Measurements from ENCODE around the gene FZD1. TPM values are rescaled to one million over a fixed set of nuclear protein-coding genes. Genes with fewer than 3 reads are reported as not detected.

Gene FZD1
- total and polyA plus RNA-seq, 2 of the 13 experiments (the other 11 are each of a cell fraction or from before 2014, with no cell fraction given) = 0.22 to 0.80 TPM

GRCh38 chr7:91313113-91313512 is 48.9 kb downstream of the FZD1 start:
- no peaks in the 10 kb centered on the region for H3K36me3 ChIP-seq (replicated peaks in 1 of 2; ENCODE audit: control insufficient read depth in 1 of 2, insufficient read depth in 2 of 2, low read length in 2 of 2)
- BruUV-seq (replicated peaks) = no TSS peak
- H3K9me3 ChIP-seq (ENCODE audit: low read length) = no peaks in the 10 kb centered on the region
- TF ChIP-seq, protein P1, sequence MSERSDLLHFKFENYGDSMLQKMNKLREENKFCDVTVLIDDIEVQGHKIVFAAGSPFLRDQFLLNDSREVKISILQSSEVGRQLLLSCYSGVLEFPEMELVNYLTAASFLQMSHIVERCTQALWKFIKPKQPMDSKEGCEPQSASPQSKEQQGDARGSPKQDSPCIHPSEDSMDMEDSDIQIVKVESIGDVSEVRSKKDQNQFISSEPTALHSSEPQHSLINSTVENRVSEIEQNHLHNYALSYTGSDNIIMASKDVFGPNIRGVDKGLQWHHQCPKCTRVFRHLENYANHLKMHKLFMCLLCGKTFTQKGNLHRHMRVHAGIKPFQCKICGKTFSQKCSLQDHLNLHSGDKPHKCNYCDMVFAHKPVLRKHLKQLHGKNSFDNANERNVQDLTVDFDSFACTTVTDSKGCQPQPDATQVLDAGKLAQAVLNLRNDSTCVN (CRISPR knock-in tag; IDR thresholded peaks at IDR 0.05; ENCODE audit: borderline replicate concordance) = no peak
- TF ChIP-seq, protein P2, sequence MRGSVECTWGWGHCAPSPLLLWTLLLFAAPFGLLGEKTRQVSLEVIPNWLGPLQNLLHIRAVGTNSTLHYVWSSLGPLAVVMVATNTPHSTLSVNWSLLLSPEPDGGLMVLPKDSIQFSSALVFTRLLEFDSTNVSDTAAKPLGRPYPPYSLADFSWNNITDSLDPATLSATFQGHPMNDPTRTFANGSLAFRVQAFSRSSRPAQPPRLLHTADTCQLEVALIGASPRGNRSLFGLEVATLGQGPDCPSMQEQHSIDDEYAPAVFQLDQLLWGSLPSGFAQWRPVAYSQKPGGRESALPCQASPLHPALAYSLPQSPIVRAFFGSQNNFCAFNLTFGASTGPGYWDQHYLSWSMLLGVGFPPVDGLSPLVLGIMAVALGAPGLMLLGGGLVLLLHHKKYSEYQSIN (CRISPR knock-in tag; IDR thresholded peaks at IDR 0.05; ENCODE audit: borderline replicate concordance) = no peak
- no peak for TF ChIP-seq MAZ (IDR thresholded peaks at IDR 0.05; ENCODE audit: borderline replicate concordance, low read depth, low read length)
- no peak for TF ChIP-seq MAZ (CRISPR knock-in tag; IDR thresholded peaks at IDR 0.05; ENCODE audit: low read depth)
- no peak for TF ChIP-seq MYNN (CRISPR knock-in tag; IDR thresholded peaks at IDR 0.05; ENCODE audit: low read depth)
- TF ChIP-seq ZNF143 (CRISPR knock-in tag; IDR thresholded peaks at IDR 0.05) = no peak
- TF ChIP-seq, protein P3, sequence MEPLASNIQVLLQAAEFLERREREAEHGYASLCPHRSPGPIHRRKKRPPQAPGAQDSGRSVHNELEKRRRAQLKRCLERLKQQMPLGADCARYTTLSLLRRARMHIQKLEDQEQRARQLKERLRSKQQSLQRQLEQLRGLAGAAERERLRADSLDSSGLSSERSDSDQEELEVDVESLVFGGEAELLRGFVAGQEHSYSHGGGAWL (CRISPR knock-in tag; IDR thresholded peaks at IDR 0.05) = no peak
- no peak for DNase-seq (ENCODE audit: low spot score)
- H3K4me2 ChIP-seq (ENCODE audit: low read depth, low read length) = no peak overlapping the region
- no peak overlapping the region for H2AFZ ChIP-seq (ENCODE audit: low read length)
- ATAC-seq = no peak
- ChIA-PET CTCF (ENCODE audit: low intra/inter-chr PET ratio, low total read pairs) (no interaction called here), POLR2A (no interaction called here)
- intact Hi-C loops (cut with micrococcal nuclease; ENCODE audit: unreplicated experiment) (no loop called here), in situ Hi-C loops (cut with HindIII; ENCODE audit: extremely low pct_ligation_motif_present, low pct_unique_long_range_greater_than_20kb) (no loop called here)
- no peaks in the 10 kb centered on the region for H3K27me3 ChIP-seq (ENCODE audit: control insufficient read depth in 1 of 2, insufficient read depth in 2 of 2, low read length in 2 of 2)
- H3K27ac ChIP-seq (ENCODE audit: extremely low read length, insufficient read depth, low read length) = no peak overlapping the region
- WGBS (ENCODE audit: low lambda C conversion rate) = 0% methylated on average over 4 of the region's 5 CpGs
- no peaks in the 10 kb centered on the region for H3K4me1 ChIP-seq (ENCODE audit: insufficient read depth, low read length)
- FAIRE-seq = no peak
- no peak overlapping the region for H3K4me3 ChIP-seq (replicated peaks in 1 of 3; ENCODE audit: insufficient read depth in 1 of 3, low read depth in 2 of 3, low read length in 3 of 3)
- no peak overlapping the region for H3K9ac ChIP-seq (ENCODE audit: insufficient read depth, low read depth, low read length)
- no peaks in the 10 kb centered on the region for H3K79me2 ChIP-seq (ENCODE audit: insufficient read depth, low read length)
- no peaks in the 10 kb centered on the region for H4K20me1 ChIP-seq (ENCODE audit: insufficient read depth, low read length)
